Hair follicle dermal papilla cell (primary cell): ENCODE results near the gene MAGEA12. TPM values are rescaled to one million over a fixed set of nuclear protein-coding genes. Genes with fewer than 3 reads are reported as not detected.

ENCODE experiments used
- total RNA-seq: library from RNA; depleted of rRNA; stranded (reverse); fragments of >200 nt; gene quantifications from 2 replicates; pipeline ENCODE4 v1.2.3, GENCODE V29; 2012

Gene MAGEA12, protein sequence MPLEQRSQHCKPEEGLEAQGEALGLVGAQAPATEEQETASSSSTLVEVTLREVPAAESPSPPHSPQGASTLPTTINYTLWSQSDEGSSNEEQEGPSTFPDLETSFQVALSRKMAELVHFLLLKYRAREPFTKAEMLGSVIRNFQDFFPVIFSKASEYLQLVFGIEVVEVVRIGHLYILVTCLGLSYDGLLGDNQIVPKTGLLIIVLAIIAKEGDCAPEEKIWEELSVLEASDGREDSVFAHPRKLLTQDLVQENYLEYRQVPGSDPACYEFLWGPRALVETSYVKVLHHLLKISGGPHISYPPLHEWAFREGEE
- total RNA-seq = not detected in 2 replicates

DNA sequence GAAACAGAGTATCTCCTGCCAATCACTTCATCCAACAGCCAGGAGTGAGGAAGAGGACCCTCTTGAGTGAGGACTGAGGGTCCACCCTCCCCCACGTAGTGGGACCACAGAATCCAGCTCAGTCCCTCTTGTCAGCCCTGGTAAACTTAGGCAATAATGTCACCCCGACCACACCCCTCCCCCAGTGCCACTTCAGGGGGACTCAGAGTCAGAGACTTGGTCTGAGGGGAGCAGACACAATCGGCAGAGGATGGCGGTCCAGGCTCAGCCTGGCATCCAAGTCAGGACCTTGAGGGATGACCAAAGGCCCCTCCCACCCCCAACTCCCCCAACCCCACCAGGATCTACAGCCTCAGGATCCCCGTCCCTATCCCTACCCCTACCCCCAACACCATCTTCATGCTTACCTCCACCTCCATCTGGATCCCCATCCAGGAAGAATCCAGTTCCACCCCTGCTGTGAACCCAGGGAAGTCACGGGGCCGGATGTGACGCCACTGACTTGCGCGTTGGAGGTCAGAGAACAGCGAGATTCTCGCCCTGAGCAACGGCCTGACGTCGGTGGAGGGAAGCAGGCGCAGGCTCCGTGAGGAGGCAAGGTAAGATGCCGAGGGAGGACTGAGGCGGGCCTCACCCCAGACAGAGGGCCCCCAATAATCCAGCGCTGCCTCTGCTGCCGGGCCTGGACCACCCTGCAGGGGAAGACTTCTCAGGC lies at the start of gene MAGEA12, which contains the start of gene CSAG1:
MAGEA12 (plus strand) TSS at position 497 of the 715 bp plus-strand sequence. CDS start 2,405 bp downstream, outside the sequence.
CSAG1 (minus strand) TSS at position 461 of the 715 bp plus-strand sequence. CDS start 1,261 bp downstream, outside the sequence.

DNA sequence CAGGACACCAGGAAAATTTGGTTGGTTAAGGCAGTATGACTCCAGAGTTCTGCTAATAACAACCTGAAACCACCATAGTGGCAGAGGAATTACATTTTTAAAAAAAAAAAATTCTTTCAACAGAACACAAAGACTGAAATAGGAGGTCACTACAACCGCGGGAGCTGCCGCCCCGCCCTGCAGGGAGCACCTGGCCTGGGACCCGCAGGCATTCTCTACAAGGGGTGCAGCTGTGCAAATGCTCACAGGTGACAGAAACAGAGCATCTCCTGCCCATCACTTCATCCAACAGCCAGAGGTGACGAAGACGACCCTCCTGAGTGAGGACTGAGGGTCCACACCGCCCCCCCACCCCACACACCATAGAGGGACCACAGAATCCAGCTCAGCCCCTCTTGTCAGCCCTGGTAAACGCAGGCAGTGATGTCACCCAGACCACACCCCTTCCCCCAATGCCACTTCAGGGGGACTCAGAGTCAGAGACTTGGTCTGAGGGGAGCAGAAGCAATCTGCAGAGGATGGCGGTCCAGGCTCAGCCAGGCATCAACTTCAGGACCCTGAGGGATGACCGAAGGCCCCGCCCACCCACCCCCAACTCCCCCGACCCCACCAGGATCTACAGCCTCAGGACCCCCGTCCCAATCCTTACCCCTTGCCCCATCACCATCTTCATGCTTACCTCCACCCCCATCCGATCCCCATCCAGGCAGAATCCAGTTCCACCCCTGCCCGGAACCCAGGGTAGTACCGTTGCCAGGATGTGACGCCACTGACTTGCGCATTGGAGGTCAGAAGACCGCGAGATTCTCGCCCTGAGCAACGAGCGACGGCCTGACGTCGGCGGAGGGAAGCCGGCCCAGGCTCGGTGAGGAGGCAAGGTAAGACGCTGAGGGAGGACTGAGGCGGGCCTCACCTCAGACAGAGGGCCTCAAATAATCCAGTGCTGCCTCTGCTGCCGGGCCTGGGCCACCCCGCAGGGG lies 35.3 kb upstream of the MAGEA12 start, which contains the start of gene MAGEA3:
MAGEA3 (plus strand) TSS at position 843 of the 980 bp plus-strand sequence. CDS start 2,039 bp downstream, outside the sequence.

DNA sequence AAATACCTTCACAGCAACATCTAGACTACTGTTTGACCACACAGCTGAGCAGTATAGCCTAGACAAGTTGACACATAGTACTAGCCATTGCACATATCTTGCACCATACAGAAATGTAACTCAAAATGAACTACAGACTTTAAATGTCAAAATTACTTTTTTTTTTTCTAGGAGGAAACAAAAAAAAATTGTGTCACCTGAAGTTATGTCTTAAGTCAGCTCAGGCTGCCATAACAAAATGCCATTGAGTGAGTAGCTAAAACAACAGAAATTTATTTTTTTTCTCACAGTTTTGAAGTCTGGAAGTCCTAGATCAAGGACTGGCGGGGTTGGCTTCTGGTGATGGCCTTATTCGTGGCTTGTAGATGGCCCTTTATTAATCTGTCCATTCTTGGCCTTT lies 24.4 kb upstream of the MAGEA12 start, which contains the start of gene CSAG2:
CSAG2 (minus strand) TSS at position 101 of the 400 bp plus-strand sequence. CDS start 161 bp downstream, outside the sequence.

DNA sequence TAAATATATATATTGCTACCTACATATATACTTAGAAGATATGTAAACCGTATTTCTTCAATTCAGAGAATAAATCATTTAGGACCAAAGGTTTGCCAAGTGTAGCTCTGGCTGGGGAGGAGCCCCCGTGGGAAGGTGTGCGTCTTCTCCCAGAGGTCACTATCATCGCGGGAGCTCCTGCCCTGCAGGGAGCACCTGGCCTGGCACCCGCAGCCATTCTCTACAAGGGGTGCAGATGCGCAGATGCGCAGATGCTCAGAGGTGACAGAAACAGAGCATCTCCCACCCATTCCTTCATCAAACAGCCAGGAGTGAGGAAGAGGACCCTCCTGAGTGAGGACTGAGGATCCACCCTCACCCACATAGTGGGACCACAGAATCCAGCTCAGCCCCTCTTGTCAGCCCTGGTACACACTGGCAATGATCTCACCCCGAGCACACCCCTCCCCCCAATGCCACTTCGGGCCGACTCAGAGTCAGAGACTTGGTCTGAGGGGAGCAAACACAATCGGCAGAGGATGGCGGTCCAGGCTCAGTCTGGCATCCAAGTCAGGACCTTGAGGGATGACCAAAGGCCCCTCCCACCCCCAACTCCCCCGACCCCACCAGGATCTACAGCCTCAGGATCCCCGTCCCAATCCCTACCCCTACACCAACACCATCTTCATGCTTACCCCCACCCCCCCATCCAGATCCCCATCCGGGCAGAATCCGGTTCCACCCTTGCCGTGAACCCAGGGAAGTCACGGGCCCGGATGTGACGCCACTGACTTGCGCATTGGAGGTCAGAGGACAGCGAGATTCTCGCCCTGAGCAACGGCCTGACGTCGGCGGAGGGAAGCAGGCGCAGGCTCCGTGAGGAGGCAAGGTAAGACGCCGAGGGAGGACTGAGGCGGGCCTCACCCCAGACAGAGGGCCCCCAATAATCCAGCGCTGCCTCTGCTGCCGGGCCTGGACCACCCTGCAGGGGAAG lies 19.5 kb upstream of the MAGEA12 start, which contains the start of gene MAGEA2B:
MAGEA2B (plus strand) TSS at position 814 of the 973 bp plus-strand sequence. CDS start 2,479 bp downstream, outside the sequence.

DNA sequence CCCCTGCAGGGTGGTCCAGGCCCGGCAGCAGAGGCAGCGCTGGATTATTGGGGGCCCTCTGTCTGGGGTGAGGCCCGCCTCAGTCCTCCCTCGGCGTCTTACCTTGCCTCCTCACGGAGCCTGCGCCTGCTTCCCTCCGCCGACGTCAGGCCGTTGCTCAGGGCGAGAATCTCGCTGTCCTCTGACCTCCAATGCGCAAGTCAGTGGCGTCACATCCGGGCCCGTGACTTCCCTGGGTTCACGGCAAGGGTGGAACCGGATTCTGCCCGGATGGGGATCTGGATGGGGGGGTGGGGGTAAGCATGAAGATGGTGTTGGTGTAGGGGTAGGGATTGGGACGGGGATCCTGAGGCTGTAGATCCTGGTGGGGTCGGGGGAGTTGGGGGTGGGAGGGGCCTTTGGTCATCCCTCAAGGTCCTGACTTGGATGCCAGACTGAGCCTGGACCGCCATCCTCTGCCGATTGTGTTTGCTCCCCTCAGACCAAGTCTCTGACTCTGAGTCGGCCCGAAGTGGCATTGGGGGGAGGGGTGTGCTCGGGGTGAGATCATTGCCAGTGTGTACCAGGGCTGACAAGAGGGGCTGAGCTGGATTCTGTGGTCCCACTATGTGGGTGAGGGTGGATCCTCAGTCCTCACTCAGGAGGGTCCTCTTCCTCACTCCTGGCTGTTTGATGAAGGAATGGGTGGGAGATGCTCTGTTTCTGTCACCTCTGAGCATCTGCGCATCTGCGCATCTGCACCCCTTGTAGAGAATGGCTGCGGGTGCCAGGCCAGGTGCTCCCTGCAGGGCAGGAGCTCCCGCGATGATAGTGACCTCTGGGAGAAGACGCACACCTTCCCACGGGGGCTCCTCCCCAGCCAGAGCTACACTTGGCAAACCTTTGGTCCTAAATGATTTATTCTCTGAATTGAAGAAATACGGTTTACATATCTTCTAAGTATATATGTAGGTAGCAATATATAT lies 20.4 kb downstream of the MAGEA12 start, which contains the start of gene MAGEA2:
MAGEA2 (minus strand) TSS at position 157 of the 965 bp plus-strand sequence. CDS start 2,479 bp downstream, outside the sequence.

DNA sequence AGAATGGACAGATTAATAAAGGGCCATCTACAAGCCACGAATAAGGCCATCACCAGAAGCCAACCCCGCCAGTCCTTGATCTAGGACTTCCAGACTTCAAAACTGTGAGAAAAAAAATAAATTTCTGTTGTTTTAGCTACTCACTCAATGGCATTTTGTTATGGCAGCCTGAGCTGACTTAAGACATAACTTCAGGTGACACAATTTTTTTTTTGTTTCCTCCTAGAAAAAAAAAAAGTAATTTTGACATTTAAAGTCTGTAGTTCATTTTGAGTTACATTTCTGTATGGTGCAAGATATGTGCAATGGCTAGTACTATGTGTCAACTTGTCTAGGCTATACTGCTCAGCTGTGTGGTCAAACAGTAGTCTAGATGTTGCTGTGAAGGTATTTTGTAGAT lies 25.4 kb downstream of the MAGEA12 start, which contains the start of gene CSAG3:
CSAG3 (plus strand) TSS at position 301 of the 400 bp plus-strand sequence.

DNA sequence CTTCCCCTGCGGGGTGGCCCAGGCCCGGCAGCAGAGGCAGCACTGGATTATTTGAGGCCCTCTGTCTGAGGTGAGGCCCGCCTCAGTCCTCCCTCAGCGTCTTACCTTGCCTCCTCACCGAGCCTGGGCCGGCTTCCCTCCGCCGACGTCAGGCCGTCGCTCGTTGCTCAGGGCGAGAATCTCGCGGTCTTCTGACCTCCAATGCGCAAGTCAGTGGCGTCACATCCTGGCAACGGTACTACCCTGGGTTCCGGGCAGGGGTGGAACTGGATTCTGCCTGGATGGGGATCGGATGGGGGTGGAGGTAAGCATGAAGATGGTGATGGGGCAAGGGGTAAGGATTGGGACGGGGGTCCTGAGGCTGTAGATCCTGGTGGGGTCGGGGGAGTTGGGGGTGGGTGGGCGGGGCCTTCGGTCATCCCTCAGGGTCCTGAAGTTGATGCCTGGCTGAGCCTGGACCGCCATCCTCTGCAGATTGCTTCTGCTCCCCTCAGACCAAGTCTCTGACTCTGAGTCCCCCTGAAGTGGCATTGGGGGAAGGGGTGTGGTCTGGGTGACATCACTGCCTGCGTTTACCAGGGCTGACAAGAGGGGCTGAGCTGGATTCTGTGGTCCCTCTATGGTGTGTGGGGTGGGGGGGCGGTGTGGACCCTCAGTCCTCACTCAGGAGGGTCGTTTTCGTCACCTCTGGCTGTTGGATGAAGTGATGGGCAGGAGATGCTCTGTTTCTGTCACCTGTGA lies 36.2 kb downstream of the MAGEA12 start, which contains the start of gene MAGEA6:
MAGEA6 (minus strand) TSS at position 141 of the 741 bp plus-strand sequence. CDS start 2,039 bp downstream, outside the sequence.

Other genes with a start within 250 kb of the MAGEA12 start
- 0.16 and 0.24 TPM in 2 replicates for gene GABRQ, start 95.9 kb upstream of the MAGEA12 start, total RNA-seq
- gene MAGEA3, start 35.0 kb upstream of the MAGEA12 start, total RNA-seq = not detected in 2 replicates
- not detected in 2 replicates for gene CSAG2, start 24.5 kb upstream of the MAGEA12 start, total RNA-seq
- not detected in 2 replicates for gene MAGEA2B, start 19.1 kb upstream of the MAGEA12 start, total RNA-seq
- gene CSAG1, start within 50 bp of the MAGEA12 start, total RNA-seq = not detected in 2 replicates
- gene MAGEA2, start 20.1 kb downstream of the MAGEA12 start, total RNA-seq = not detected in 2 replicates
- not detected in 2 replicates for gene CSAG3, start 25.5 kb downstream of the MAGEA12 start, total RNA-seq
- not detected in 2 replicates for gene MAGEA6, start 35.9 kb downstream of the MAGEA12 start, total RNA-seq
- 29.9 and 44.4 TPM in 2 replicates for gene CETN2, start 97.0 kb downstream of the MAGEA12 start, total RNA-seq
- 18.2 and 24.5 TPM in 2 replicates for gene NSDHL, start 97.3 kb downstream of the MAGEA12 start, total RNA-seq
- gene ZNF185, start 164.3 kb downstream of the MAGEA12 start, total RNA-seq = 7.8 and 14.3 TPM in 2 replicates